A673 (cell line): ENCODE results near the gene ACOT7. TPM values are rescaled to one million over a fixed set of nuclear protein-coding genes. Genes with fewer than 3 reads are reported as not detected.

Source experiments
- BruUV-seq: library from RNA; stranded (reverse); fragments of 400-500 nt; replicated peaks from 2 replicates; lab custom pipeline; 2021; lab: Mats Ljungman, UMichigan
- CTCF ChIA-PET: fragments of 300-600 bp; sonication (Branson Sonifier 250); formaldehyde crosslinking; loops from one replicate; lab custom pipeline; 2022; ENCODE audit warnings: antibody characterized with exemption; lab: Charles Lee
- POLR2A ChIA-PET: fragments of 300-600 bp; sonication (Branson Sonifier 250); formaldehyde crosslinking; loops from one replicate; lab custom pipeline; 2022; ENCODE audit warnings: antibody characterized with exemption; ENCODE audit not compliant: low non-redundant PET; lab: Charles Lee
- DNase-seq: peaks from one replicate; pipeline ENCODE4 v3.0.0-alpha.2; 2015; ENCODE audit warnings: low spot score
- H3K27ac ChIP-seq: fragments of 200-600 bp; sonication (generic); 2 replicates; pipeline ENCODE4 v1.5.1; 2016; ENCODE audit warnings: mixed run types, low read depth, mild to moderate bottlenecking, mixed read lengths, antibody characterized with exemption, low read length; ENCODE audit not compliant: poor library complexity, severe bottlenecking
- H3K27me3 ChIP-seq: fragments of 200-600 bp; sonication (generic); replicated peaks from 2 replicates; pipeline ENCODE4 v1.6.1; 2017; ENCODE audit warnings: mixed run types, low read depth, mild to moderate bottlenecking, mixed read lengths, antibody characterized with exemption, low read length; ENCODE audit not compliant: insufficient read depth, poor library complexity
- H3K36me3 ChIP-seq: fragments of 200-600 bp; sonication (generic); 2 replicates; pipeline ENCODE4 v1.6.1; 2016; ENCODE audit warnings: mixed run types, mild to moderate bottlenecking, mixed read lengths, antibody characterized with exemption, low read length; ENCODE audit not compliant: insufficient read depth, poor library complexity, severe bottlenecking
- H3K4me1 ChIP-seq: fragments of 200-600 bp; sonication (generic); 2 replicates; pipeline ENCODE4 v1.6.1; 2017; ENCODE audit warnings: mixed run types, mild to moderate bottlenecking, mixed read lengths, antibody characterized with exemption, low read length; ENCODE audit not compliant: insufficient read depth, poor library complexity, severe bottlenecking
- H3K4me3 ChIP-seq: fragments of 200-600 bp; sonication (generic); 2 replicates; pipeline ENCODE4 v1.5.1; 2016; ENCODE audit warnings: low read depth, mixed run types, mild to moderate bottlenecking, mixed read lengths, low read length; ENCODE audit not compliant: poor library complexity, severe bottlenecking
- H3K9me3 ChIP-seq: fragments of 200-600 bp; sonication (generic); 2 replicates; pipeline ENCODE4 v1.6.1; 2016; ENCODE audit warnings: mixed run types, low read depth, mild to moderate bottlenecking, mixed read lengths, antibody characterized with exemption, low read length; ENCODE audit not compliant: poor library complexity, severe bottlenecking
- CTCF ChIP-seq: fragments of 300-800, 200-600 bp; sonication (generic); conservative IDR thresholded peaks from 2 replicates; pipeline ENCODE4 v1.5.1; 2017; ENCODE audit warnings: low read depth, mild to moderate bottlenecking, antibody characterized with exemption, low read length, moderate library complexity, mixed read lengths
- EZH2 ChIP-seq: fragments of 200-600 bp; sonication (generic); IDR thresholded peaks from 2 replicates; pipeline ENCODE4 v1.6.1; 2017; ENCODE audit warnings: borderline replicate concordance, low read depth, mild to moderate bottlenecking, mixed read lengths, antibody characterized with exemption, low read length; ENCODE audit not compliant: poor library complexity, severe bottlenecking
- intact Hi-C: fragments of 100-400 bp; cut with micrococcal nuclease; formaldehyde crosslinking; loops from one replicate; pipeline ENCODE4 v1.10.0; 2022; ENCODE audit not compliant: unreplicated experiment
- total RNA-seq: library from RNA; stranded (reverse); gene quantifications from 2 replicates; pipeline ENCODE4 v1.2.3, GENCODE V29; 2021

Gene ACOT7
- total RNA-seq, 1 experiment from 2014 or later: 132 TPM

DNA sequence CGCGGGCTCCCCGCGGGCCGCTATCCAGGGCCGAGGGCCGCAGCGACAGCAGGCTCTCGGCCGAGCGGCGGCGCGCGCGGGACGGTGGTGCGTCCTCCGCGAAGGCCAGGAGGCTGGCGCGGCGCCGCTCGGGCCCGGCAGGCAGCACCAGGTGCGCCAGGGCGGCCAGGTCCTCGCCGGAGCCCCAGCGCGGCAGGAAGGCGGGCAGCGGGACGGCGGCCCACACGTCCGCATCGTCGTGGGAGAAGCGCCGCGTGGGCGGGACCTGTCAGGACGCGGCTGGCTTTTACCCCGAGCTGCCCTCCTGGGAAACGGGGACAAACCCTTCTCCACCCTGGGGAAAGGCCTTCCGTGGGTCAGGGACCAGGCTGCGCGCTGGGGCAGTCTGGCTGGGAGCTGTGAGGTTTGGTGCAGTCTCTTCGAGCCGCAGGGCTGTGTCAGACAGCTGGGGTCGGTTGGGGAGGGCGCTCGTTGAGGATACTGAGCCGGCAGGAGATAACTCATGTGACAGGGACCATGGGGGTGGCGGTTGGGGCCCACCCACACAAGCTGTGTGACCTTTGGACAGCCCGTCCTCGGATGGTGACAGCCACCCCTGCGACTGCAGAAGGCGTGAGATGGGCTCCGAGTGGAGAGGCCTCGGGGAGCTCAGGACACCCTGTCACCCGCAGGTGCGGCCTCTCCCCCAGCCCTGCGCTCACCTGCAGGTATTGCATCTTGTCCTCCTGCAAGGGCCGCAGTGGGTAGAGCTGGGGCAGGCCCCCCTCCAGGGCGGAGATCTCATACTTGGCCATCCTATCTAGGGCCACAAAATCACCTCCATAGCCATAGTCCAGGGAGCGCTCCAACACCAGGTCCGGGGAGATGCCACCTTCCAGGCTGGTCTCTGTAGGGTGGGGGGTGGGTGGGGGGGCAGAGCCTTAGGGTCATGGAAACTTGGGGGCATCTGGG, 143.6 kb downstream of the ACOT7 start:
- no peak overlapping the region for H3K27ac ChIP-seq
- intact Hi-C loops: no loop called here
- no peak overlapping the region for H3K4me3 ChIP-seq
- no peak for DNase-seq
- no peaks in the 10 kb centered on the region for H3K36me3 ChIP-seq
- peaks cover 15% of the 10 kb centered on the region for H3K27me3 ChIP-seq
- H3K4me1 ChIP-seq: peaks cover 16% of the 10 kb centered on the region
- no peak for TF ChIP-seq EZH2
- ChIA-PET POLR2A (no interaction called here), CTCF (no interaction called here)
- BruUV-seq: no TSS peak
- H3K9me3 ChIP-seq: no peaks in the 10 kb centered on the region

GRCh38 chr1:6248932-6249738, 144.4 kb downstream of the ACOT7 start:
- Histone ChIP-seq H3K4me3 (no peak overlapping the region), H3K27ac (no peak overlapping the region), H3K36me3 (no peaks in the 10 kb centered on the region), H3K27me3 (peaks cover 23% of the 10 kb centered on the region), H3K4me1 (peaks cover 16% of the 10 kb centered on the region), H3K9me3 (no peaks in the 10 kb centered on the region)
- DNase-seq: no peak
- POLR2A ChIA-PET: no interaction called here
- no TSS peak for BruUV-seq
- TF ChIP-seq EZH2 (no peak), CTCF (no peak)
- intact Hi-C loops: no loop called here
- CTCF ChIA-PET: interaction anchor here (0.6 kb wide), 1 partner anchor 226 kb away, joined by 4 read pairs; no protein-coding TSS in a partner anchor

- no peak overlapping the region for H3K4me3 ChIP-seq
- ChIA-PET POLR2A (no interaction called here), CTCF (interaction anchor here (1.0 to 2.8 kb wide), 2 partner anchors 79 to 189 kb away, joined by 3 to 16 read pairs; no protein-coding TSS in a partner anchor)
- H3K27ac ChIP-seq: no peak overlapping the region
- TF ChIP-seq CTCF (no peak), EZH2 (no peak)
- no peaks in the 10 kb centered on the region for H3K9me3 ChIP-seq
- H3K27me3 ChIP-seq: peaks cover 31% of the 10 kb centered on the region
- no peak for DNase-seq
- intact Hi-C loops: no loop called here
- BruUV-seq: no TSS peak
- no peaks in the 10 kb centered on the region for H3K36me3 ChIP-seq
- peaks cover 16% of the 10 kb centered on the region for H3K4me1 ChIP-seq
Measured at GRCh38 chr1:6248161-6248776, 145.3 kb downstream of the ACOT7 start.
